Activated CD8-positive, alpha-beta memory T cell treated with anti-CD3 and anti-CD28 coated beads, Interleukin-2, amount 10 ng/mL, durations not matched to agents 7 days and 5 days (primary cell): Measurements from ENCODE around the gene CARD10. TPM values are rescaled to one million over a fixed set of nuclear protein-coding genes. Genes with fewer than 3 reads are reported as not detected.

ENCODE experiments used
- ATAC-seq: fragments of 150-1000 bp; cut with Tn5 transposase; one replicate; pipeline ENCODE4 v1.10.0; 2021; ENCODE audit warnings: moderate library complexity
- CTCF ChIA-PET: fragments of 350-600 bp; sonication (Branson Sonifier 250); formaldehyde crosslinking; loops from one replicate; lab custom pipeline; 2021; ENCODE audit warnings: antibody characterized with exemption; lab: Charles Lee
- DNase-seq: peaks from one replicate; pipeline ENCODE4 v3.0.0-alpha.2; 2020
- H3K27ac Mint-ChIP-seq: one replicate; pipeline ENCODE4 v1.8.0; 2021; ENCODE audit warnings: mild to moderate bottlenecking, mixed read lengths
- H3K27me3 Mint-ChIP-seq: one replicate; pipeline ENCODE4 v1.8.0; 2021; ENCODE audit warnings: mixed read lengths
- H3K36me3 Mint-ChIP-seq: one replicate; pipeline ENCODE4 v1.8.0; 2021; ENCODE audit warnings: mild to moderate bottlenecking, mixed read lengths
- H3K4me1 Mint-ChIP-seq: one replicate; pipeline ENCODE4 v1.8.0; 2021; ENCODE audit warnings: mixed read lengths
- H3K4me3 Mint-ChIP-seq: one replicate; pipeline ENCODE4 v1.8.0; 2021; ENCODE audit warnings: mild to moderate bottlenecking, moderate library complexity, mixed read lengths
- H3K9me3 Mint-ChIP-seq: one replicate; pipeline ENCODE4 v1.8.0; 2022; ENCODE audit warnings: low read depth, mixed read lengths
- total RNA-seq, 2 experiments: library from RNA; stranded (reverse); gene quantifications; one replicate each; pipeline ENCODE4 v1.2.3, GENCODE V29; 2021

Gene CARD10
- total RNA-seq, 2 experiments from 2014 or later, result 0.16 TPM; not detected in 1

GRCh38 chr22:37451218-37451617 is 68.0 kb downstream of the CARD10 start:
- Mint-ChIP-seq H3K4me1 (no peaks in the 10 kb centered on the region), H3K4me3 (no peak overlapping the region), H3K36me3 (no peaks in the 10 kb centered on the region), H3K27me3 (no peaks in the 10 kb centered on the region), H3K9me3 (no peaks in the 10 kb centered on the region), H3K27ac (no peak overlapping the region)
- no peak for DNase-seq
- no peak for ATAC-seq
- CTCF ChIA-PET, result interaction anchor here (0.7 kb wide), 1 partner anchor 167 kb away, joined by 3 read pairs; no protein-coding TSS in a partner anchor

GRCh38 chr22:37449331-37450001 is 69.7 kb downstream of the CARD10 start:
- Mint-ChIP-seq H3K4me3 (no peak overlapping the region), H3K36me3 (no peaks in the 10 kb centered on the region), H3K4me1 (no peaks in the 10 kb centered on the region), H3K9me3 (no peaks in the 10 kb centered on the region), H3K27ac (no peak overlapping the region), H3K27me3 (no peaks in the 10 kb centered on the region)
- ATAC-seq (no peak), DNase-seq (no peak)
- CTCF ChIA-PET, result interaction anchor here (1.4 to 1.6 kb wide), 3 partner anchors 9 to 131 kb away, joined by 6 to 8 read pairs (median 7); no protein-coding TSS in a partner anchor

DNA sequence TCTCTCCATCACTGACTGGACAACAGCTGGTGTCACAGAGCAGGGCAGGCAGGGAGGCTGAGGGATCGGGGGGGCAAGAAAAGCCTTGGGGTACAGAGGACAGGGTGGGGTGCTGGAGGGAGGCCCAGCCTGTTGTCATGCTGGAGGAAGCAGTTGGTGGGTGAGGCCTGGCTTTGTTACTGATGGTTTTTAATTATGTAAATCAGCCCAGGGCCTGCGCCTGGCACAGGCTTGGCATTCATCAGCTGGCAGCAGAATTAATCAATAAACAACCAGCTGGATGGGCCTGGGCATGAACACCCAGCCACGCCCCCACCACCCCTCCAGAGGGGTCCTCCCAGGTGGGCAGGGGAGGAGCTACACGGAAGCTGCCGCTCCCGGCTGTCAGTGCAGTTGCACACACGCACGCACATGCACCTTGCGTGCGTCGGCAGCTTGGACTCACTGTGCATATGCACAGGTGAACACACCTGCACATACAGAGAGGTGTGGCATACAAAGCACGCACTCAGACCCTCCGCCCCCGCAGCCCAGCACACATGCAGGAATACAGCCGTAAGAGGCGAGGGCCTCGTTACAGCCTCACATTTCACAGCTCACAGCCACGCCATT is 70.6 kb downstream of the CARD10 start:
- H3K4me1 Mint-ChIP-seq, result no peaks in the 10 kb centered on the region
- ATAC-seq, result no peak
- DNase-seq, result no peak
- no peaks in the 10 kb centered on the region for H3K36me3 Mint-ChIP-seq
- no peak overlapping the region for H3K4me3 Mint-ChIP-seq
- no peak overlapping the region for H3K27ac Mint-ChIP-seq
- no peaks in the 10 kb centered on the region for H3K9me3 Mint-ChIP-seq
- CTCF ChIA-PET, result interaction anchor here (1.4 to 1.6 kb wide), 2 partner anchors 9 to 24 kb away, joined by 6 to 8 read pairs; no protein-coding TSS in a partner anchor
- no peaks in the 10 kb centered on the region for H3K27me3 Mint-ChIP-seq

- peaks cover 6% of the 10 kb centered on the region for H3K4me1 Mint-ChIP-seq
- H3K4me3 Mint-ChIP-seq, result no peak overlapping the region
- CTCF ChIA-PET, result no interaction called here
- peaks cover 4% of the 10 kb centered on the region for H3K27me3 Mint-ChIP-seq
- DNase-seq, result no peak
- no peak overlapping the region for H3K27ac Mint-ChIP-seq
- H3K36me3 Mint-ChIP-seq, result no peaks in the 10 kb centered on the region
- no peaks in the 10 kb centered on the region for H3K9me3 Mint-ChIP-seq
- ATAC-seq, result no peak
Measured at GRCh38 chr22:37445501-37445900, 73.7 kb downstream of the CARD10 start.

DNA sequence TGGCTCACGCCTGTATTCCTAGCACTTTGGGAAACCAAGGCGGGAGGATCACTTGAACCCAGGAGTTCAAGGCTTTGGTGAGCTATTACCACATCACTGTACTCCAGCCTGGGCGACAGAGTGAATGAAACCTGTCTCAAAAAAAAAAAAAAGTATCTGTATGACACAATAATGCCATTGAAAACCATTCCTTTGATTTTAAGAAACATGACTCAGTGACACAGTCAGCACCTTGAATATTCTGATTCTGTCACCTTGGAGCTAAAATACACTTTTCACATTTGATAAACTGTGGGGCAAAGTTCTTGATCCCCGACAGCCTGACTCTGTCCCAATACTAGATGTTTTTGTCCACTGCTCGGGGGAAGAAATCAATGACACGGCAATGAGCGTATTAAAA is 75.2 kb downstream of the CARD10 start:
- Mint-ChIP-seq H3K27ac (no peak overlapping the region), H3K36me3 (no peaks in the 10 kb centered on the region), H3K4me1 (peaks cover 6% of the 10 kb centered on the region), H3K27me3 (peaks cover 11% of the 10 kb centered on the region), H3K9me3 (no peaks in the 10 kb centered on the region), H3K4me3 (no peak overlapping the region)
- DNase-seq, result no peak
- CTCF ChIA-PET, result no interaction called here
- no peak for ATAC-seq

DNA sequence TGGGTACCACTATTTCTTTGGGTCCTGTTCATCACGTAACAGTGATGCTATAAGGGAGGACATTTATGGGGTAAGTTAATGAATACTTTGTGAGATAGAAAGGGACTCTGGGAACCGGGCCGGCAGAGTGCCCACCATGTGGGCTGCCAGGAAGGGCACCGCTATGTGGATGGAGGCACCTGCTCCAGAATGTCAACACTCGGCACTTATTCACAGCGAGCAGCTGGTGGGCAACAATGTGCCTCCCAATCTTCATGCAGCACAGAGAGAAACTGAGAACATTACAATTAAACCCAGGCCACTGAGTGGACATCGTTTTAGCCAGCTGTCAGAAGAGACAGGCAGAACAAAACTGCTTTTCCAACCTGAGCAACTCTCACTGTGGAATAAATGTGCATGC is 76.1 kb downstream of the CARD10 start:
- DNase-seq, result no peak
- Mint-ChIP-seq H3K4me3 (no peak overlapping the region), H3K27me3 (peaks cover 12% of the 10 kb centered on the region), H3K36me3 (no peaks in the 10 kb centered on the region), H3K9me3 (no peaks in the 10 kb centered on the region), H3K27ac (no peak overlapping the region), H3K4me1 (peaks cover 6% of the 10 kb centered on the region)
- ATAC-seq, result no peak
- CTCF ChIA-PET, result no interaction called here

DNA sequence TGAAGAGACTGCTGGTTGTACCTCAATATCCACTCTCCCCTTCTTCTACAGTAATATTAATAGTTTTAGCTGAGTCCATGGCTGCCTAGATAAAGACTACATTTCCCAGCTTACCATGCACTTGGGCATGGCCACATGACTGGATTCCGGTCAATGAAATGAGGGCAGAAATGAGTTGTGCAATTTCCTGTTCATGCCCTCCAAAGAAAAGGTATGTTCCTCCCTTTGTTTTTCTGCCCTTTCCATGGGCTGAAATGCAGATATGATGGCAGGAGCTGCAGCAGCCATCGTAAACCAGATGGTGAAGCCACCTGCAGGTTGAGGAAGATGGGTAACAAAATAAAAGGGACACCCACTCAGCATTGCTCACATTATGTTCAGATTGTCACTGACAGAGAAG is 76.7 kb downstream of the CARD10 start:
- Mint-ChIP-seq H3K4me3 (no peak overlapping the region), H3K4me1 (peaks cover 6% of the 10 kb centered on the region), H3K36me3 (no peaks in the 10 kb centered on the region), H3K27ac (no peak overlapping the region), H3K9me3 (no peaks in the 10 kb centered on the region), H3K27me3 (peaks cover 12% of the 10 kb centered on the region)
- DNase-seq (no peak), ATAC-seq (no peak)
- CTCF ChIA-PET, result interaction anchor here (1.2 kb wide), 1 partner anchor 12 kb away, joined by 3 read pairs; no protein-coding TSS in a partner anchor

- Mint-ChIP-seq H3K27me3 (peaks cover 12% of the 10 kb centered on the region), H3K4me1 (peaks cover 6% of the 10 kb centered on the region), H3K4me3 (no peak overlapping the region), H3K9me3 (no peaks in the 10 kb centered on the region), H3K27ac (no peak overlapping the region), H3K36me3 (no peaks in the 10 kb centered on the region)
- CTCF ChIA-PET, result interaction anchor here (0.7 to 1.2 kb wide), 4 partner anchors 11 to 174 kb away, joined by 3 read pairs; no protein-coding TSS in a partner anchor
- ATAC-seq, result no peak
- DNase-seq, result no peak
Measured at GRCh38 chr22:37442135-37442534, 77.1 kb downstream of the CARD10 start.

- DNase-seq (no peak), ATAC-seq (no peak)
- Mint-ChIP-seq H3K4me3 (no peak overlapping the region), H3K9me3 (no peaks in the 10 kb centered on the region), H3K36me3 (no peaks in the 10 kb centered on the region), H3K4me1 (peaks cover 6% of the 10 kb centered on the region), H3K27ac (no peak overlapping the region), H3K27me3 (peaks cover 12% of the 10 kb centered on the region)
- CTCF ChIA-PET, result interaction anchor here (0.7 to 2.2 kb wide), 5 partner anchors 12 to 241 kb away, joined by 3 to 12 read pairs (median 3); no protein-coding TSS in a partner anchor
Measured at GRCh38 chr22:37440875-37441274, 78.3 kb downstream of the CARD10 start.

Other genes starting within 250 kb of the CARD10 start
- 100 to 1,000 TPM in 1 of 2 experiments, 10 to 100 TPM in 1; 97.8 to 123 TPM for gene CYTH4, start 236.9 kb downstream of the CARD10 start, total RNA-seq
- gene ELFN2, start 91.9 kb downstream of the CARD10 start, total RNA-seq, result under 1 TPM; 0.07 to 0.50 TPM
- 100 to 1,000 TPM; 196 to 220 TPM for gene MFNG, start 33.0 kb downstream of the CARD10 start, total RNA-seq
- gene CDC42EP1, start 41.1 kb upstream of the CARD10 start, total RNA-seq, result under 1 TPM; 0.42 to 0.47 TPM
- gene LGALS2, start 60.7 kb upstream of the CARD10 start, total RNA-seq, result not detected
- 10 to 100 TPM; 76.9 to 85.9 TPM for gene GGA1, start 89.4 kb upstream of the CARD10 start, total RNA-seq
- 100 to 1,000 TPM; 231 to 275 TPM for gene SH3BP1, start 120.3 kb upstream of the CARD10 start, total RNA-seq
- gene PDXP, start 139.3 kb upstream of the CARD10 start, total RNA-seq, result 10 to 100 TPM; 25.9 to 32.6 TPM
- 1,000 to 10,000 TPM; 1,392 to 1,515 TPM for gene LGALS1, start 156.2 kb upstream of the CARD10 start, total RNA-seq
- gene NOL12, start 166.9 kb upstream of the CARD10 start, total RNA-seq, result 10 to 100 TPM; 49.9 to 53.3 TPM
- gene TRIOBP, start 177.6 kb upstream of the CARD10 start, total RNA-seq, result 10 to 100 TPM; 42.0 to 55.2 TPM